K562 (cell line): ENCODE results near the gene KIN. TPM values are rescaled to one million over a fixed set of nuclear protein-coding genes. Genes with fewer than 3 reads are reported as not detected.

Experiments
- ATAC-seq: fragments of 200-7000 bp; cut with Tn5 transposase; 3 replicates; pipeline ENCODE4 v1.9.1; 2020; ENCODE audit warnings: moderate library complexity
- BruUV-seq: library from RNA; stranded (reverse); fragments of 400-500 nt; replicated peaks from 2 replicates; lab custom pipeline; 2021; lab: Mats Ljungman, UMichigan
- CTCF ChIA-PET: fragments of 300-600 bp; formaldehyde crosslinking; extraction: SDS; loops from one replicate; lab custom pipeline; 2021; ENCODE audit warnings: low intra/inter-chr PET ratio; lab: Yijun Ruan, JAX
- POLR2A ChIA-PET: fragments of 300-600, 350-650 bp; sonication (Branson Sonifier 250); formaldehyde crosslinking; extraction: SDS; loops from one replicate; lab custom pipeline; 2021; ENCODE audit warnings: antibody characterized with exemption, inconsistent platforms; lab: Yijun Ruan, JAX
- DNase-seq, 4 experiments: peaks; one replicate each; pipeline versions ENCODE4 v3.0.0 to v3.0.0-alpha.2; 2011 to 2018; ENCODE audit warnings: low spot score in 3 of 4, mixed read lengths in 3 of 4; ENCODE audit errors: extremely low read depth in 1 of 4
- FAIRE-seq: peaks from 2 replicates; lab custom pipeline; 2011; peaks lifted over from hg19 to GRCh38; lab: Jason Lieb, UNC
- H2AFZ ChIP-seq: 2 replicates; pipeline ENCODE4 v1.6.0; 2011; ENCODE audit warnings: low read depth, low read length, control low read depth, inconsistent platforms
- H3K27ac ChIP-seq: fragments of 200-600 bp; 3 replicates; pipeline ENCODE4 v1.8.0; 2011; ENCODE audit warnings: low read depth, mild to moderate bottlenecking, control low read depth, inconsistent platforms, low read length, moderate library complexity, mixed read lengths; ENCODE audit errors: extremely low read depth
- H3K27me3 ChIP-seq, 2 experiments: fragments of 300-600 bp in 1 of 2; 2 replicates in 1 of 2; 3 replicates in 1 of 2; pipeline versions ENCODE4 v1.6.0 to v1.8.0; 2011; ENCODE audit warnings: inconsistent platforms in 2 of 2, low read length in 2 of 2, mild to moderate bottlenecking in 1 of 2, mixed read lengths in 1 of 2, moderate library complexity in 1 of 2; ENCODE audit not compliant: control insufficient read depth in 2 of 2, insufficient read depth in 2 of 2
- H3K36me3 ChIP-seq: fragments of 300-600 bp; 3 replicates; pipeline ENCODE4 v1.8.0; 2011; ENCODE audit warnings: mild to moderate bottlenecking, low read length, inconsistent platforms; ENCODE audit not compliant: control insufficient read depth, insufficient read depth
- H3K4me1 ChIP-seq, 2 experiments: fragments of 200-600 bp in 1 of 2; replicated peaks in 1 of 2; 2 replicates in 1 of 2; 3 replicates in 1 of 2; pipeline versions ENCODE4 v1.5.1 to v1.8.0; 2011; ENCODE audit warnings: inconsistent platforms in 2 of 2, low read length in 2 of 2, mild to moderate bottlenecking in 1 of 2, mixed read lengths in 1 of 2, moderate library complexity in 1 of 2; ENCODE audit not compliant: control insufficient read depth in 2 of 2, insufficient read depth in 2 of 2
- H3K4me2 ChIP-seq: 2 replicates; pipeline ENCODE4 v1.6.1; 2011; ENCODE audit warnings: low read length, control low read depth, inconsistent platforms, mixed read lengths; ENCODE audit not compliant: insufficient read depth
- H3K4me3 ChIP-seq: fragments of 200-600 bp; sonication (generic), shearing (Covaris generic); 2 replicates; pipeline ENCODE4 v1.5.1; 2016; ENCODE audit warnings: control low read depth, inconsistent platforms
- H3K79me2 ChIP-seq: fragments of 200-600 bp; 3 replicates; pipeline ENCODE4 v1.8.0; 2011; ENCODE audit warnings: low read length, inconsistent platforms; ENCODE audit not compliant: control insufficient read depth, insufficient read depth
- H3K9ac ChIP-seq, 2 experiments: 2 replicates each; pipeline versions ENCODE4 v1.6.0 to v1.6.1; 2011; ENCODE audit warnings: low read depth in 2 of 2, low read length in 2 of 2, control low read depth in 1 of 2, inconsistent platforms in 1 of 2, mild to moderate bottlenecking in 1 of 2, mixed read lengths in 1 of 2; ENCODE audit not compliant: insufficient read depth in 1 of 2
- H3K9me1 ChIP-seq: one replicate; pipeline ENCODE4 v1.6.0; 2011; ENCODE audit warnings: inconsistent platforms, mild to moderate bottlenecking, low read length, moderate library complexity; ENCODE audit not compliant: control insufficient read depth, insufficient read depth
- H3K9me3 ChIP-seq: replicated peaks from 2 replicates; pipeline ENCODE4 v1.5.1; 2011; ENCODE audit warnings: low read depth, low read length, inconsistent platforms; ENCODE audit not compliant: control insufficient read depth, insufficient read depth
- H4K20me1 ChIP-seq: replicated peaks from 2 replicates; pipeline ENCODE4 v1.6.1; 2011; ENCODE audit warnings: low read length, inconsistent platforms, mixed read lengths; ENCODE audit not compliant: control insufficient read depth, insufficient read depth
- ARHGAP35 ChIP-seq: fragments of 450-650 bp; IDR thresholded peaks from 2 replicates; pipeline ENCODE4 v1.6.1; 2018; ENCODE audit not compliant: partially characterized antibody
- ARID3A ChIP-seq: IDR thresholded peaks from 2 replicates; pipeline ENCODE4 v1.6.1; 2012; ENCODE audit warnings: low read depth, low read length, improper control_type of control experiment, borderline replicate concordance
- BMI1 ChIP-seq: fragments of 150-350 bp; IDR thresholded peaks from 2 replicates; pipeline ENCODE4 v1.6.1; 2014; ENCODE audit warnings: low read length
- E2F1 ChIP-seq: sonication (generic); formaldehyde crosslinking; IDR thresholded peaks from 2 replicates; pipeline ENCODE4 v1.8.1; 2023; ENCODE audit warnings: mild to moderate bottlenecking, missing genetic modification reagents, moderate library complexity
- EP300 ChIP-seq: IDR thresholded peaks from 2 replicates; pipeline ENCODE4 v1.6.1; 2012; ENCODE audit warnings: low read length, improper control_type of control experiment
- HDAC3 ChIP-seq: fragments of 450-650 bp; IDR thresholded peaks from 2 replicates; pipeline ENCODE4 v1.6.1; 2018; ENCODE audit warnings: borderline replicate concordance, mild to moderate bottlenecking, moderate library complexity; ENCODE audit not compliant: partially characterized antibody
- ID3 ChIP-seq, 2 experiments: fragments of 250-450 bp in 1 of 2; fragments of 450-650 bp in 1 of 2; sonication (Bioruptor Pico) in 1 of 2; IDR thresholded peaks; 2 replicates each; pipeline versions ENCODE4 v1.6.1 to v1.8.0; 2016 to 2021; ENCODE audit warnings: mild to moderate bottlenecking in 2 of 2, moderate library complexity in 2 of 2, missing compliant biosample characterization in 1 of 2, missing genetic modification characterization in 1 of 2
- KLF13 ChIP-seq: fragments of 450-650 bp; IDR thresholded peaks from 2 replicates; pipeline ENCODE4 v1.6.1; 2016; ENCODE audit warnings: missing genetic modification characterization, low read depth, mild to moderate bottlenecking, missing compliant biosample characterization, moderate library complexity, borderline replicate concordance
- MEIS2 ChIP-seq: fragments of 450-650 bp; IDR thresholded peaks from 2 replicates; pipeline ENCODE4 v1.6.1; 2014; ENCODE audit warnings: mild to moderate bottlenecking; ENCODE audit not compliant: partially characterized antibody
- NCOA4 ChIP-seq: fragments of 450-650 bp; IDR thresholded peaks from 2 replicates; pipeline ENCODE4 v1.6.1; 2018; ENCODE audit warnings: mild to moderate bottlenecking; ENCODE audit not compliant: partially characterized antibody
- POLR2H ChIP-seq: IDR thresholded peaks from 2 replicates; pipeline ENCODE4 v1.6.1; 2016; ENCODE audit warnings: missing genetic modification characterization, low read depth, mild to moderate bottlenecking, control low read depth, missing compliant biosample characterization, moderate library complexity
- PREB ChIP-seq: sonication (generic); formaldehyde crosslinking; IDR thresholded peaks from 2 replicates; pipeline ENCODE4 v1.8.1; 2023; ENCODE audit warnings: mild to moderate bottlenecking, missing genetic modification reagents
- RAD21 ChIP-seq, 2 experiments: fragments of 250-450 bp in 1 of 2; fragments of 450-650 bp in 1 of 2; sonication (Bioruptor Pico) in 1 of 2; formaldehyde crosslinking in 1 of 2; IDR thresholded peaks in 1 of 2; conservative IDR thresholded peaks in 1 of 2; 2 replicates each; pipeline versions ENCODE4 v1.4.0 to v1.8.0; 2020 to 2022; ENCODE audit warnings: mild to moderate bottlenecking in 2 of 2, moderate library complexity in 1 of 2
- TSC22D4 ChIP-seq: fragments of 450-650 bp; IDR thresholded peaks from 2 replicates; pipeline ENCODE4 v1.6.1; 2016; ENCODE audit warnings: missing genetic modification characterization, missing biosample characterization, control low read depth
- ZNF224 ChIP-seq: sonication (generic); formaldehyde crosslinking; IDR thresholded peaks from 2 replicates; pipeline ENCODE4 v1.8.0; 2022; ENCODE audit warnings: mild to moderate bottlenecking, missing genetic modification reagents
- ZNF436 ChIP-seq: fragments of 250-450, 450-650 bp; sonication (Bioruptor Pico); formaldehyde crosslinking; IDR thresholded peaks from 2 replicates; pipeline ENCODE4 v1.7.0; 2020; ENCODE audit warnings: mild to moderate bottlenecking
- WGBS: fragments of 100-300 bp; shearing (Covaris generic); methylation state at CpG from one replicate; pipeline ENCODE4 v1.1.6; 2016; ENCODE audit warnings: low coverage, mixed read lengths; ENCODE audit not compliant: insufficient coverage; ENCODE audit errors: missing lambda C conversion rate; 5-methylcytosine and 5-hydroxymethylcytosine counted together
- in situ Hi-C: fragments of 300-500 bp; cut with MboI; formaldehyde crosslinking; loops from 4 replicates; pipeline ENCODE4 v1.15.0; 2018; ENCODE audit warnings: inconsistent platforms, mixed read lengths
- intact Hi-C: fragments of 100-400 bp; cut with micrococcal nuclease; formaldehyde crosslinking; loops from 2 replicates; pipeline ENCODE4 v1.14.2; 2022
- polyA plus RNA-seq, 8 experiments: library from polyadenylated mRNA; depleted of rRNA in 4 of 8; stranded (reverse) in 5 of 8; unstranded in 3 of 8; fragments of >200 nt; fragmentation: Nextera tagmentation in 2 of 8; fragmentation: Illumina TruSeq in 1 of 8; extraction: Ambion mirVana in 2 of 8; extraction: Trizol in 1 of 8; gene quantifications; 2 replicates each; pipeline versions ENCODE4 v1.2.1 to v1.2.3, GENCODE V29; 2011 to 2014; ENCODE audit warnings: inconsistent platforms in 1 of 8, missing spikeins in 1 of 8
- total RNA-seq, 7 experiments: library from RNA; depleted of rRNA in 6 of 7; stranded (reverse); fragments of >200 nt in 6 of 7; fragmentation: Illumina TruSeq in 2 of 7; extraction: Trizol in 2 of 7; gene quantifications; 2 replicates each; pipeline versions ENCODE4 v1.2.1 to v1.2.3, GENCODE V29; 2011 to 2021; ENCODE audit warnings: low replicate concordance in 1 of 7

KIN gene
- total and polyA plus RNA-seq, 9 of the 15 experiments (the other 6 are each of a cell fraction or from before 2014, with no cell fraction given): 11.7 to 35.6 (median 16.0) TPM

- Histone ChIP-seq H4K20me1 (no peaks in the 10 kb centered on the region), H3K4me1 (peaks cover 0 to 5% of the 10 kb centered on the region in 2 experiments; a peak in 2 of 5 replicates), H3K4me2 (no peak overlapping the region), H3K9me3 (no peaks in the 10 kb centered on the region), H3K4me3 (no peak overlapping the region), H3K9me1 (no peaks in the 10 kb centered on the region), H3K27ac (no peak overlapping the region), H3K27me3 (no peaks in the 10 kb centered on the region), H3K36me3 (peaks cover 59% of the 10 kb centered on the region), H3K79me2 (no peaks in the 10 kb centered on the region), H2AFZ (no peak overlapping the region), H3K9ac (no peak overlapping the region)
- POLR2A ChIA-PET: no interaction called here
- FAIRE-seq (no peak), DNase-seq (no peak), ATAC-seq (no peak)
- WGBS: 81% methylated on average over 3 of the region's 3 CpGs
- CTCF ChIA-PET: no interaction called here
- intact Hi-C loops: no loop called here
- in situ Hi-C loops: no loop called here
- no TSS peak for BruUV-seq
- TF ChIP-seq POLR2H: no peak
- TF ChIP-seq BMI1: no peak
- TF ChIP-seq EP300: no peak
- no peak for TF ChIP-seq NCOA4
- TF ChIP-seq PREB (CRISPR knock-in tag): no peak
- no peak for TF ChIP-seq E2F1 (CRISPR knock-in tag)
- no peak for TF ChIP-seq ARHGAP35
- TF ChIP-seq ID3 (CRISPR knock-in tag; IDR thresholded peaks at IDR 0.05): no peak
- no peak for TF ChIP-seq ID3 (tag; IDR thresholded peaks at IDR 0.05)
- TF ChIP-seq RAD21 (CRISPR knock-in tag; conservative IDR thresholded peaks at IDR 0.05 in 1 of 2, IDR thresholded peaks at IDR 0.05 in 1 of 2): no peak
- no peak for TF ChIP-seq HDAC3
- TF ChIP-seq TSC22D4 (tag): no peak
- no peak for TF ChIP-seq MEIS2
- no peak for TF ChIP-seq ARID3A
- TF ChIP-seq KLF13 (tag): no peak
- no peak for TF ChIP-seq ZNF224 (CRISPR knock-in tag)
- TF ChIP-seq ZNF436 (CRISPR knock-in tag): no peak
These were observed 21.6 kb downstream of the KIN start for GRCh38 chr10:7766241-7766640.
